K562 (cell line): ENCODE data around the gene EIF3M. TPM values are rescaled to one million over a fixed set of nuclear protein-coding genes. Genes with fewer than 3 reads are reported as not detected.

Experiments
- ATAC-seq: fragments of 200-7000 bp; cut with Tn5 transposase; 3 replicates; pipeline ENCODE4 v1.9.1; 2020; ENCODE audit warnings: moderate library complexity
- BruUV-seq: library from RNA; stranded (reverse); fragments of 400-500 nt; replicated peaks from 2 replicates; lab custom pipeline; 2021; lab: Mats Ljungman, UMichigan
- CTCF ChIA-PET: fragments of 300-600 bp; formaldehyde crosslinking; extraction: SDS; loops from one replicate; lab custom pipeline; 2021; ENCODE audit warnings: low intra/inter-chr PET ratio; lab: Yijun Ruan, JAX
- POLR2A ChIA-PET: fragments of 300-600, 350-650 bp; sonication (Branson Sonifier 250); formaldehyde crosslinking; extraction: SDS; loops from one replicate; lab custom pipeline; 2021; ENCODE audit warnings: antibody characterized with exemption, inconsistent platforms; lab: Yijun Ruan, JAX
- DNase-seq, 4 experiments: peaks; one replicate each; pipeline versions ENCODE4 v3.0.0 to v3.0.0-alpha.2; 2011 to 2018; ENCODE audit warnings: low spot score in 3 of 4, mixed read lengths in 3 of 4; ENCODE audit errors: extremely low read depth in 1 of 4
- FAIRE-seq: peaks from 2 replicates; lab custom pipeline; 2011; peaks lifted over from hg19 to GRCh38; lab: Jason Lieb, UNC
- H2AFZ ChIP-seq: 2 replicates; pipeline ENCODE4 v1.6.0; 2011; ENCODE audit warnings: low read depth, low read length, control low read depth, inconsistent platforms
- H3K27ac ChIP-seq: fragments of 200-600 bp; 3 replicates; pipeline ENCODE4 v1.8.0; 2011; ENCODE audit warnings: low read depth, mild to moderate bottlenecking, control low read depth, inconsistent platforms, low read length, moderate library complexity, mixed read lengths; ENCODE audit errors: extremely low read depth
- H3K27me3 ChIP-seq, 2 experiments: fragments of 300-600 bp in 1 of 2; 2 replicates in 1 of 2; 3 replicates in 1 of 2; pipeline versions ENCODE4 v1.6.0 to v1.8.0; 2011; ENCODE audit warnings: inconsistent platforms in 2 of 2, low read length in 2 of 2, mild to moderate bottlenecking in 1 of 2, mixed read lengths in 1 of 2, moderate library complexity in 1 of 2; ENCODE audit not compliant: control insufficient read depth in 2 of 2, insufficient read depth in 2 of 2
- H3K36me3 ChIP-seq: fragments of 300-600 bp; 3 replicates; pipeline ENCODE4 v1.8.0; 2011; ENCODE audit warnings: mild to moderate bottlenecking, low read length, inconsistent platforms; ENCODE audit not compliant: control insufficient read depth, insufficient read depth
- H3K4me1 ChIP-seq, 2 experiments: fragments of 200-600 bp in 1 of 2; replicated peaks in 1 of 2; 2 replicates in 1 of 2; 3 replicates in 1 of 2; pipeline versions ENCODE4 v1.5.1 to v1.8.0; 2011; ENCODE audit warnings: inconsistent platforms in 2 of 2, low read length in 2 of 2, mild to moderate bottlenecking in 1 of 2, mixed read lengths in 1 of 2, moderate library complexity in 1 of 2; ENCODE audit not compliant: control insufficient read depth in 2 of 2, insufficient read depth in 2 of 2
- H3K4me2 ChIP-seq: 2 replicates; pipeline ENCODE4 v1.6.1; 2011; ENCODE audit warnings: low read length, control low read depth, inconsistent platforms, mixed read lengths; ENCODE audit not compliant: insufficient read depth
- H3K4me3 ChIP-seq: fragments of 200-600 bp; sonication (generic), shearing (Covaris generic); 2 replicates; pipeline ENCODE4 v1.5.1; 2016; ENCODE audit warnings: control low read depth, inconsistent platforms
- H3K79me2 ChIP-seq: fragments of 200-600 bp; 3 replicates; pipeline ENCODE4 v1.8.0; 2011; ENCODE audit warnings: low read length, inconsistent platforms; ENCODE audit not compliant: control insufficient read depth, insufficient read depth
- H3K9ac ChIP-seq, 2 experiments: 2 replicates each; pipeline versions ENCODE4 v1.6.0 to v1.6.1; 2011; ENCODE audit warnings: low read depth in 2 of 2, low read length in 2 of 2, control low read depth in 1 of 2, inconsistent platforms in 1 of 2, mild to moderate bottlenecking in 1 of 2, mixed read lengths in 1 of 2; ENCODE audit not compliant: insufficient read depth in 1 of 2
- H3K9me1 ChIP-seq: one replicate; pipeline ENCODE4 v1.6.0; 2011; ENCODE audit warnings: inconsistent platforms, mild to moderate bottlenecking, low read length, moderate library complexity; ENCODE audit not compliant: control insufficient read depth, insufficient read depth
- H3K9me3 ChIP-seq: replicated peaks from 2 replicates; pipeline ENCODE4 v1.5.1; 2011; ENCODE audit warnings: low read depth, low read length, inconsistent platforms; ENCODE audit not compliant: control insufficient read depth, insufficient read depth
- H4K20me1 ChIP-seq: replicated peaks from 2 replicates; pipeline ENCODE4 v1.6.1; 2011; ENCODE audit warnings: low read length, inconsistent platforms, mixed read lengths; ENCODE audit not compliant: control insufficient read depth, insufficient read depth
- CEBPB ChIP-seq: fragments of 450-650 bp; IDR thresholded peaks from 2 replicates; pipeline ENCODE4 v1.6.1; 2016; ENCODE audit warnings: missing genetic modification characterization, missing compliant biosample characterization
- CEBPG ChIP-seq, 3 experiments: fragments of 200-800 bp in 1 of 3; sonication (Bioruptor generic) in 1 of 3; sonication (generic) in 1 of 3; formaldehyde crosslinking in 1 of 3; IDR thresholded peaks in 2 of 3; conservative IDR thresholded peaks in 1 of 3; 2 replicates each; pipeline versions ENCODE4 v1.6.1 to v1.8.0; 2016 to 2022; ENCODE audit warnings: missing compliant biosample characterization in 2 of 3, missing genetic modification characterization in 2 of 3, mild to moderate bottlenecking in 1 of 3, missing genetic modification reagents in 1 of 3
- ELF1 ChIP-seq: fragments of 200-800 bp; sonication (Bioruptor generic); IDR thresholded peaks from 2 replicates; pipeline ENCODE4 v1.6.1; 2016; ENCODE audit warnings: missing genetic modification characterization, missing compliant biosample characterization
- WGBS: fragments of 100-300 bp; shearing (Covaris generic); methylation state at CpG from one replicate; pipeline ENCODE4 v1.1.6; 2016; ENCODE audit warnings: low coverage, mixed read lengths; ENCODE audit not compliant: insufficient coverage; ENCODE audit errors: missing lambda C conversion rate; 5-methylcytosine and 5-hydroxymethylcytosine counted together
- in situ Hi-C: fragments of 300-500 bp; cut with MboI; formaldehyde crosslinking; loops from 4 replicates; pipeline ENCODE4 v1.15.0; 2018; ENCODE audit warnings: inconsistent platforms, mixed read lengths
- intact Hi-C: fragments of 100-400 bp; cut with micrococcal nuclease; formaldehyde crosslinking; loops from 2 replicates; pipeline ENCODE4 v1.14.2; 2022
- polyA plus RNA-seq, 8 experiments: library from polyadenylated mRNA; depleted of rRNA in 4 of 8; stranded (reverse) in 5 of 8; unstranded in 3 of 8; fragments of >200 nt; fragmentation: Nextera tagmentation in 2 of 8; fragmentation: Illumina TruSeq in 1 of 8; extraction: Ambion mirVana in 2 of 8; extraction: Trizol in 1 of 8; gene quantifications; 2 replicates each; pipeline versions ENCODE4 v1.2.1 to v1.2.3, GENCODE V29; 2011 to 2014; ENCODE audit warnings: inconsistent platforms in 1 of 8, missing spikeins in 1 of 8
- total RNA-seq, 7 experiments: library from RNA; depleted of rRNA in 6 of 7; stranded (reverse); fragments of >200 nt in 6 of 7; fragmentation: Illumina TruSeq in 2 of 7; extraction: Trizol in 2 of 7; gene quantifications; 2 replicates each; pipeline versions ENCODE4 v1.2.1 to v1.2.3, GENCODE V29; 2011 to 2021; ENCODE audit warnings: low replicate concordance in 1 of 7
- TF ChIP-seq, protein P1 (sequence below), 2 experiments: fragments of 450-650 bp in 1 of 2; sonication (generic) in 1 of 2; formaldehyde crosslinking in 1 of 2; IDR thresholded peaks; 2 replicates each; pipeline versions ENCODE4 v1.7.1 to v1.9.0; 2016 to 2022; ENCODE audit warnings: inconsistent platforms in 1 of 2, mild to moderate bottlenecking in 1 of 2, missing genetic modification reagents in 1 of 2
- TF ChIP-seq, protein P2 (sequence below), 2 experiments: fragments of 450-650 bp in 1 of 2; sonication (generic) in 1 of 2; formaldehyde crosslinking in 1 of 2; IDR thresholded peaks in 1 of 2; conservative IDR thresholded peaks in 1 of 2; 2 replicates each; pipeline versions ENCODE4 v1.6.1 to v1.8.1; 2016 to 2023; ENCODE audit warnings: mild to moderate bottlenecking in 2 of 2, moderate library complexity in 2 of 2, inconsistent platforms in 1 of 2, missing genetic modification reagents in 1 of 2

Gene EIF3M
- total and polyA plus RNA-seq, 9 of the 15 experiments (the other 6 are each of a cell fraction or from before 2014, with no cell fraction given): 602 to 2,015 (median 1,058) TPM

DNA sequence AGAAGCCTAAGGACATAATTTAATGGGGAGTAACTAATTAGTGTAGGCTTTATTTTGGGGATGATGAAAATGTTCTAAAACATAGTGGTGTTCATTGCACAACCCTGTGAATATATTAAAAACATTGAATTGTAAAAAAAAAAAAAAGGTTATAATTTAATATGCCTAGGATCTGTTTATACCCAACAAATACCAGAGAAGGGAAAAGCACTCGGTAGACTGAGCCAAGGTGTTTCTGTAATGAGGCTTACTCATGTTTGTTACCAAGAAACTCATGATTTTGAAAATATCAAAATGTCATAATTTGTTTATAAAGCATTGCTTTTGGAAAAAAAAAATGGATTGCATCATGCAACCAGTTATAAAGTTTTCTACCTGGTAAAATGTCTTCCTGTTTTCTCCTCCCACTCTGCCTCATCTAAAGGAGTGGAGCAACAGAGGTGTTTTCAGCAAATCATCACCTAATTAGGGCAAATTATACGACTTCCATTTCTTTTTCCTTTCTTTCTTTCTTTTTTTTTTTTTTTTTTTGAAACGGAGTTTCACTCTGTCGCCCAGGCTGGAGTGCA lies 14.2 kb upstream of the EIF3M start:
- CTCF ChIA-PET: interaction anchor here (0.7 kb wide), 1 partner anchor 8 kb away, joined by 5 read pairs; no protein-coding TSS in a partner anchor
- no peak for DNase-seq
- POLR2A ChIA-PET: no interaction called here
- no peaks in the 10 kb centered on the region for H4K20me1 ChIP-seq
- H3K27ac ChIP-seq: no peak overlapping the region
- no peak overlapping the region for H3K4me2 ChIP-seq
- H3K4me1 ChIP-seq: peaks cover 0 to 5% of the 10 kb centered on the region in 2 experiments; a peak in 2 of 5 replicates
- no peaks in the 10 kb centered on the region for H3K9me1 ChIP-seq
- H3K9me3 ChIP-seq: no peaks in the 10 kb centered on the region
- in situ Hi-C loops: no loop called here
- H3K4me3 ChIP-seq: no peak overlapping the region
- FAIRE-seq: no peak
- no peaks in the 10 kb centered on the region for H3K79me2 ChIP-seq
- TF ChIP-seq, protein P1, sequence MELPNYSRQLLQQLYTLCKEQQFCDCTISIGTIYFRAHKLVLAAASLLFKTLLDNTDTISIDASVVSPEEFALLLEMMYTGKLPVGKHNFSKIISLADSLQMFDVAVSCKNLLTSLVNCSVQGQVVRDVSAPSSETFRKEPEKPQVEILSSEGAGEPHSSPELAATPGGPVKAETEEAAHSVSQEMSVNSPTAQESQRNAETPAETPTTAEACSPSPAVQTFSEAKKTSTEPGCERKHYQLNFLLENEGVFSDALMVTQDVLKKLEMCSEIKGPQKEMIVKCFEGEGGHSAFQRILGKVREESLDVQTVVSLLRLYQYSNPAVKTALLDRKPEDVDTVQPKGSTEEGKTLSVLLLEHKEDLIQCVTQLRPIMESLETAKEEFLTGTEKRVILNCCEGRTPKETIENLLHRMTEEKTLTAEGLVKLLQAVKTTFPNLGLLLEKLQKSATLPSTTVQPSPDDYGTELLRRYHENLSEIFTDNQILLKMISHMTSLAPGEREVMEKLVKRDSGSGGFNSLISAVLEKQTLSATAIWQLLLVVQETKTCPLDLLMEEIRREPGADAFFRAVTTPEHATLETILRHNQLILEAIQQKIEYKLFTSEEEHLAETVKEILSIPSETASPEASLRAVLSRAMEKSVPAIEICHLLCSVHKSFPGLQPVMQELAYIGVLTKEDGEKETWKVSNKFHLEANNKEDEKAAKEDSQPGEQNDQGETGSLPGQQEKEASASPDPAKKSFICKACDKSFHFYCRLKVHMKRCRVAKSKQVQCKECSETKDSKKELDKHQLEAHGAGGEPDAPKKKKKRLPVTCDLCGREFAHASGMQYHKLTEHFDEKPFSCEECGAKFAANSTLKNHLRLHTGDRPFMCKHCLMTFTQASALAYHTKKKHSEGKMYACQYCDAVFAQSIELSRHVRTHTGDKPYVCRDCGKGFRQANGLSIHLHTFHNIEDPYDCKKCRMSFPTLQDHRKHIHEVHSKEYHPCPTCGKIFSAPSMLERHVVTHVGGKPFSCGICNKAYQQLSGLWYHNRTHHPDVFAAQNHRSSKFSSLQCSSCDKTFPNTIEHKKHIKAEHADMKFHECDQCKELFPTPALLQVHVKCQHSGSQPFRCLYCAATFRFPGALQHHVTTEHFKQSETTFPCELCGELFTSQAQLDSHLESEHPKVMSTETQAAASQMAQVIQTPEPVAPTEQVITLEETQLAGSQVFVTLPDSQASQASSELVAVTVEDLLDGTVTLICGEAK (IDR thresholded peaks at IDR 0.05): peak; percentile 39; the same call in 1 of the 2 replicates
- TF ChIP-seq, protein P1 (CRISPR knock-in tag; IDR thresholded peaks at IDR 0.05): no peak
- TF ChIP-seq, protein P2, sequence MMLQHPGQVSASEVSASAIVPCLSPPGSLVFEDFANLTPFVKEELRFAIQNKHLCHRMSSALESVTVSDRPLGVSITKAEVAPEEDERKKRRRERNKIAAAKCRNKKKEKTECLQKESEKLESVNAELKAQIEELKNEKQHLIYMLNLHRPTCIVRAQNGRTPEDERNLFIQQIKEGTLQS (IDR thresholded peaks at IDR 0.05): peak; percentile 58
- TF ChIP-seq, protein P2 (CRISPR knock-in tag; conservative IDR thresholded peaks at IDR 0.05): no peak
- TF ChIP-seq CEBPG (CRISPR knock-in tag; IDR thresholded peaks at IDR 0.05): no peak
- TF ChIP-seq CEBPG (tag; conservative IDR thresholded peaks at IDR 0.05 in 1 of 2, IDR thresholded peaks at IDR 0.05 in 1 of 2): peak; percentile 50 to 60; a peak in 3 of 4 replicates
- TF ChIP-seq ELF1 (tag): no peak
- TF ChIP-seq CEBPB: peak; percentile 45; the same call in 1 of the 2 replicates
- H3K9ac ChIP-seq: no peak overlapping the region
- H3K36me3 ChIP-seq: no peaks in the 10 kb centered on the region
- WGBS: 0% methylated on average over 2 of the region's 4 CpGs
- no peaks in the 10 kb centered on the region for H3K27me3 ChIP-seq
- BruUV-seq: no TSS peak
- no peak for ATAC-seq
- intact Hi-C loops: no loop called here
- no peak overlapping the region for H2AFZ ChIP-seq
